B cell (primary cell): ENCODE measurements around the gene AMZ2. TPM values are rescaled to one million over a fixed set of nuclear protein-coding genes. Genes with fewer than 3 reads are reported as not detected.

ENCODE experiments used
- ATAC-seq: fragments of 200-7000 bp; cut with Tn5 transposase; one replicate; pipeline ENCODE4 v1.10.0; 2021; ENCODE audit warnings: low read depth, mild to moderate bottlenecking, moderate number of reproducible peaks, moderate library complexity
- CTCF ChIA-PET: fragments of 350-600 bp; sonication (Branson Sonifier 250); formaldehyde crosslinking; loops from one replicate; lab custom pipeline; 2021; ENCODE audit warnings: antibody characterized with exemption, inconsistent platforms; lab: Charles Lee
- POLR2A ChIA-PET: fragments of 350-600 bp; sonication (Branson Sonifier 250); formaldehyde crosslinking; loops from one replicate; lab custom pipeline; 2021; ENCODE audit warnings: antibody characterized with exemption; lab: Charles Lee
- DNase-seq: peaks from one replicate; pipeline ENCODE4 v3.0.0; 2013
- H2AFZ ChIP-seq: 2 replicates; pipeline ENCODE4 v1.6.1; 2012; ENCODE audit warnings: mild to moderate bottlenecking, low read depth, low read length; ENCODE audit not compliant: insufficient read depth, poor library complexity, severe bottlenecking
- H3K27ac ChIP-seq, 2 donors: 1 replicate in 1 of 2; 2 replicates in 1 of 2; pipeline ENCODE4 v1.5.1; 2012 to 2013; ENCODE audit warnings: low read length in 2 of 2, mild to moderate bottlenecking in 2 of 2, moderate library complexity in 1 of 2
- H3K27me3 ChIP-seq, 4 experiments: fragments of 200-600 bp in 1 of 4; sonication (generic) in 1 of 4; replicated peaks in 1 of 4; 1 replicate in 2 of 4; 2 replicates in 2 of 4; pipeline versions ENCODE4 v1.6.1 to v1.7.0; 2013 to 2016; ENCODE audit warnings: low read length in 3 of 4, mild to moderate bottlenecking in 2 of 4, mixed read lengths in 1 of 4, moderate library complexity in 1 of 4; ENCODE audit not compliant: insufficient read depth in 4 of 4, control insufficient read depth in 3 of 4; ENCODE audit errors: control extremely low read depth in 1 of 4
- H3K36me3 ChIP-seq, 2 experiments: replicated peaks in 1 of 2; 1 replicate in 1 of 2; 2 replicates in 1 of 2; pipeline versions ENCODE4 v1.6.1 to v1.7.1; 2013; ENCODE audit warnings: low read length in 1 of 2; ENCODE audit not compliant: insufficient read depth in 2 of 2, control insufficient read depth in 1 of 2; ENCODE audit errors: control extremely low read depth in 1 of 2, extremely low read depth in 1 of 2
- H3K4me1 ChIP-seq, 2 donors: fragments of 200-600 bp in 1 of 2; sonication (generic) in 1 of 2; 1 replicate in 1 of 2; 2 replicates in 1 of 2; pipeline versions ENCODE4 v1.5.1 to v1.6.1; 2013 to 2017; ENCODE audit warnings: low read length in 2 of 2; ENCODE audit not compliant: control insufficient read depth in 2 of 2, insufficient read depth in 2 of 2
- H3K4me2 ChIP-seq: replicated peaks from 2 replicates; pipeline ENCODE3; 2012; ENCODE audit warnings: mild to moderate bottlenecking, low read depth, low read length; ENCODE audit not compliant: poor library complexity, severe bottlenecking
- H3K4me3 ChIP-seq, 5 experiments: fragments of 200-600 bp in 1 of 5; sonication (generic) in 1 of 5; 1 replicate in 3 of 5; 2 replicates in 2 of 5; pipeline versions ENCODE4 v1.5.1 to v1.7.0; 2011 to 2016; ENCODE audit warnings: low read length in 4 of 5, mild to moderate bottlenecking in 4 of 5, low read depth in 2 of 5, control low read depth in 1 of 5, moderate library complexity in 1 of 5; ENCODE audit not compliant: insufficient read depth in 1 of 5; ENCODE audit errors: control extremely low read depth in 1 of 5, extremely low read depth in 1 of 5
- H3K79me2 ChIP-seq: fragments of 200-600 bp; sonication (generic); one replicate; pipeline ENCODE4 v1.6.0; 2016; ENCODE audit warnings: low read length; ENCODE audit not compliant: control insufficient read depth, insufficient read depth
- H3K9ac ChIP-seq: fragments of 200-600 bp; sonication (generic); 2 replicates; pipeline ENCODE4 v1.6.1; 2017; ENCODE audit warnings: mild to moderate bottlenecking, low read length, moderate library complexity
- H3K9me3 ChIP-seq, 3 donors: one replicate each; pipeline versions ENCODE4 v1.6.1 to v1.7.1; 2013; ENCODE audit warnings: low read length in 2 of 3; ENCODE audit not compliant: control insufficient read depth in 2 of 3, insufficient read depth in 1 of 3; ENCODE audit errors: control extremely low read depth in 1 of 3
- H4K20me1 ChIP-seq: 2 replicates; pipeline ENCODE4 v1.6.0; 2012; ENCODE audit warnings: mild to moderate bottlenecking, low read length; ENCODE audit not compliant: insufficient read depth, control insufficient read depth, poor library complexity, severe bottlenecking
- H3K27ac Mint-ChIP-seq: one replicate; pipeline ENCODE4 v1.8.0; 2021; ENCODE audit warnings: mixed read lengths
- H3K27me3 Mint-ChIP-seq: one replicate; pipeline ENCODE4 v1.8.0; 2021; ENCODE audit warnings: mixed read lengths
- H3K4me1 Mint-ChIP-seq: one replicate; pipeline ENCODE4 v1.8.0; 2021; ENCODE audit warnings: mixed read lengths
- H3K4me3 Mint-ChIP-seq: one replicate; pipeline ENCODE4 v1.8.0; 2021; ENCODE audit warnings: mixed read lengths
- H3K9me3 Mint-ChIP-seq: one replicate; pipeline ENCODE4 v1.8.0; 2022; ENCODE audit warnings: mixed read lengths; ENCODE audit not compliant: insufficient read depth
- EZH2 ChIP-seq: IDR thresholded peaks from 2 replicates; pipeline ENCODE4 v1.6.1; 2012; ENCODE audit warnings: borderline replicate concordance, low read depth, mild to moderate bottlenecking, moderate library complexity, low read length; ENCODE audit not compliant: insufficient read depth, poor library complexity, severe bottlenecking
- WGBS: methylation state at CpG from one replicate; pipeline ENCODE4 v1.1.5; 2013; ENCODE audit warnings: missing lambda C conversion rate; ENCODE audit not compliant: insufficient coverage; 5-methylcytosine and 5-hydroxymethylcytosine counted together
- intact Hi-C: fragments of 100-400 bp; cut with micrococcal nuclease; formaldehyde crosslinking; loops from one replicate; pipeline ENCODE4 v1.10.0; 2022
- polyA plus RNA-seq: library from polyadenylated mRNA; depleted of rRNA; stranded (reverse); fragments of >200 nt; gene quantifications from 2 replicates; pipeline ENCODE4 v1.2.3, GENCODE V29; 2012
- total RNA-seq, 2 donors: library from RNA; stranded (reverse); fragments of 120-200 nt in 1 of 2; gene quantifications; 1 replicate in 1 of 2; 2 replicates in 1 of 2; pipeline versions ENCODE4 v1.2.3 to v1.2.4, GENCODE V29; 2013 to 2022
- TF ChIP-seq, protein P1 (sequence below): fragments of 200-600 bp; IDR thresholded peaks from one replicate; pipeline ENCODE4 v1.8.0; 2022; ENCODE audit warnings: antibody characterized with exemption, mild to moderate bottlenecking

The AMZ2 gene
- total and polyA plus RNA-seq, 2 donors (not counting 1 experiment from before 2014, with no cell fraction given), result 64.1 to 70.7 TPM

- H3K27me3 Mint-ChIP-seq, result peaks cover 5% of the 10 kb centered on the region
- ChIA-PET CTCF (interaction anchor here (0.5 to 7.7 kb wide), 21 partner anchors 9 to 261 kb away, joined by 3 to 153 read pairs (median 4); partner anchors contain the start of genes AMZ2, ARSG, SLC16A6 and WIPI1), POLR2A (interaction anchor here (0.6 to 2.8 kb wide), 8 partner anchors 10 to 252 kb away, joined by 3 to 33 read pairs (median 6); partner anchors contain the start of genes AMZ2 and WIPI1)
- H4K20me1 ChIP-seq, result no peaks in the 10 kb centered on the region
- H3K27me3 ChIP-seq, result peaks cover 0 to 10% (median 4%) of the 10 kb centered on the region in 4 experiments
- no peak for DNase-seq
- H3K9ac ChIP-seq, result peak overlapping the region; percentile 79
- peaks cover 2 to 8% of the 10 kb centered on the region in 2 experiments for H3K36me3 ChIP-seq
- ATAC-seq, result no peak
- H3K4me1 ChIP-seq, result peaks cover 31 to 43% of the 10 kb centered on the region in 2 donors
- H3K27ac ChIP-seq, result peak overlapping the region; percentile 88 to 92
- H3K27ac Mint-ChIP-seq, result peak overlapping the region; percentile 96
- H3K9me3 Mint-ChIP-seq, result no peaks in the 10 kb centered on the region
- peak overlapping the region; percentile 73 for H2AFZ ChIP-seq
- H3K4me2 ChIP-seq, result peak overlapping the region; percentile 82
- H3K4me3 Mint-ChIP-seq, result peak overlapping the region; percentile 93
- intact Hi-C loops, result loop anchor here (1.0 to 10.0 kb wide), 6 partner anchors 32 to 253 kb away; partner anchors contain the start of genes KPNA2 and WIPI1
- WGBS, result 5% methylated on average over 11 of the region's 22 CpGs
- H3K4me1 Mint-ChIP-seq, result peaks cover 41% of the 10 kb centered on the region
- no peak for TF ChIP-seq EZH2
- TF ChIP-seq, protein P1, sequence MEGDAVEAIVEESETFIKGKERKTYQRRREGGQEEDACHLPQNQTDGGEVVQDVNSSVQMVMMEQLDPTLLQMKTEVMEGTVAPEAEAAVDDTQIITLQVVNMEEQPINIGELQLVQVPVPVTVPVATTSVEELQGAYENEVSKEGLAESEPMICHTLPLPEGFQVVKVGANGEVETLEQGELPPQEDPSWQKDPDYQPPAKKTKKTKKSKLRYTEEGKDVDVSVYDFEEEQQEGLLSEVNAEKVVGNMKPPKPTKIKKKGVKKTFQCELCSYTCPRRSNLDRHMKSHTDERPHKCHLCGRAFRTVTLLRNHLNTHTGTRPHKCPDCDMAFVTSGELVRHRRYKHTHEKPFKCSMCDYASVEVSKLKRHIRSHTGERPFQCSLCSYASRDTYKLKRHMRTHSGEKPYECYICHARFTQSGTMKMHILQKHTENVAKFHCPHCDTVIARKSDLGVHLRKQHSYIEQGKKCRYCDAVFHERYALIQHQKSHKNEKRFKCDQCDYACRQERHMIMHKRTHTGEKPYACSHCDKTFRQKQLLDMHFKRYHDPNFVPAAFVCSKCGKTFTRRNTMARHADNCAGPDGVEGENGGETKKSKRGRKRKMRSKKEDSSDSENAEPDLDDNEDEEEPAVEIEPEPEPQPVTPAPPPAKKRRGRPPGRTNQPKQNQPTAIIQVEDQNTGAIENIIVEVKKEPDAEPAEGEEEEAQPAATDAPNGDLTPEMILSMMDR, result no peak
- H3K4me3 ChIP-seq, result peak overlapping the region in 4 of 5 experiments; percentile 71 to 92 (median 76)
- peaks cover 0 to 7% (median 0%) of the 10 kb centered on the region in 3 donors for H3K9me3 ChIP-seq
- H3K79me2 ChIP-seq, result peaks cover 38% of the 10 kb centered on the region
Observed at GRCh38 chr17:68204736-68205135, 43.1 kb upstream of the AMZ2 start.
